Amygdala (tissue), 56 donors: ENCODE data around the gene DPH1.

Experiments used
- DNase-seq, 56 donors: peaks; one replicate each; lab custom pipeline; 2025; lab: John Stamatoyannopoulos, UW

DPH1 gene

GRCh38 chr17:2071455-2072281, 41.7 kb downstream of the DPH1 start:
- DNase-seq: no peak

- no peak for DNase-seq
Observed at GRCh38 chr17:2074919-2075318, 45.0 kb downstream of the DPH1 start.

GRCh38 chr17:2075336-2076086, 45.6 kb downstream of the DPH1 start:
- DNase-seq: no peak

GRCh38 chr17:2076087-2076984, 46.4 kb downstream of the DPH1 start:
- DNase-seq: no peak

GRCh38 chr17:2077040-2077439, 47.1 kb downstream of the DPH1 start:
- no peak for DNase-seq

GRCh38 chr17:2081564-2081963, 51.6 kb downstream of the DPH1 start:
- no peak for DNase-seq

- DNase-seq: no peak
Observed at GRCh38 chr17:2082003-2082781, 52.2 kb downstream of the DPH1 start.

- DNase-seq: peak in 11 of 56 donors; percentile 9 to 53 (median 27)
Observed at GRCh38 chr17:2083613-2084035, 53.7 kb downstream of the DPH1 start.

- DNase-seq: no peak
Observed at GRCh38 chr17:2084036-2084765, 54.2 kb downstream of the DPH1 start.

GRCh38 chr17:2084766-2085647, 55.1 kb downstream of the DPH1 start:
- no peak for DNase-seq

GRCh38 chr17:2085648-2085949, 55.6 kb downstream of the DPH1 start:
- no peak for DNase-seq

- DNase-seq: no peak
Observed at GRCh38 chr17:2086306-2086705, 56.4 kb downstream of the DPH1 start.

- DNase-seq: peak in 5 of 56 donors; percentile 14 to 27 (median 18)
Observed at GRCh38 chr17:2087597-2088211, 57.8 kb downstream of the DPH1 start.

- DNase-seq: no peak
Observed at GRCh38 chr17:2089021-2089422, 59.1 kb downstream of the DPH1 start.

- DNase-seq: no peak
Observed at GRCh38 chr17:2090210-2090641, 60.3 kb downstream of the DPH1 start.

- DNase-seq: peak in 4 of 56 donors; percentile 5 to 14 (median 8)
Observed at GRCh38 chr17:2090804-2091534, 61.0 kb downstream of the DPH1 start.

GRCh38 chr17:2092253-2092652, 62.3 kb downstream of the DPH1 start:
- DNase-seq: no peak
